HG03460 (cell line): Measurements from ENCODE around the gene CACNA1A.
A peak's percentile ranks its signal among the peaks of the same experiment; 100 is the strongest.
"Not testable (repeated sequence)": the region's sequence is repeated elsewhere in the genome, so short reads cannot be mapped to it uniquely, and the experiment has no call there.

Experiments
- ATAC-seq: cut with Tn5 transposase; IDR thresholded peaks from one replicate; pipeline ENCODE4 v1.9.1; 2021; ENCODE audit not compliant: unreplicated experiment

The CACNA1A gene

DNA sequence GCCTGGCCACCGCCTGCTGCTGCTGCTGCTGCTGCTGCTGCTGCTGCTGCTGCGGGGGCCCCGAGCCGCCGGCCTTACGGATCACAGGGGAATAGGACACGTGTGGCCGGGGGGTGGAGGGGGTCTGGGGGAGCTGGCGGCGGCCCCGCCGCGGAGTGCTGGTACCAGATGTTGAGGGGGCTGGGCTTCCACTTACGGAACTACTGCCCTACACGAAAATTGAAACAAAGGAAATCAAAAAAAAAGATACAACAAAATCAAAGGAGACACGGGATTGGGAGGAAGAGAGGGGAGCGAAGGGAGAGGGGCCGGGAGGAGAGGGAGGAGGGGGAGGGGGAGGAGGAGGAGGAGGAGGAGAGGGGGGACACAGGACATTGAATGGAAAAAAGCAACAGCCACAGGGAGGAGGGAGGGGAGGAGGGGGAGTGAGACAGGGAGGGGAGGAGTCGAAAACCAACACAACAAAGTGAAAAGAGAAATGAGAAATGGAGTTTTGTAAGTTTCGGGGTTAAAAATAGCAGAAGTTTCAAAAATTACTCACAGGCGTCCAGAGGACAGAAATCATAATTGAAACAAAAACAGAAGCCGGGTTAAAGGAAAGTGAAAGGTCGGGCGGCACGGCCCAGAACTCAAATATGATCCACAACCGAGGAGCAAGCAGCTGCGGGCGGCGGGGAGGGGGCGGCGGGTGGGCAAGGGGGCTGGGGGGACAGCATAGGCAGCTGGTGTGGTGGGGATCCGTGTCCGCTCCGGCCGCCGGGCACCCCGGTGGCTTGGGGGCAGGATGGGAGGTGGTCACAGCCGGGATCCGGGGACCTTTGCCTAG lies 298.2 kb downstream of the CACNA1A start:
- peak; percentile 56 for ATAC-seq

- ATAC-seq: no peak
These were observed 298.9 kb downstream of the CACNA1A start for GRCh38 chr19:13207237-13207845.

DNA sequence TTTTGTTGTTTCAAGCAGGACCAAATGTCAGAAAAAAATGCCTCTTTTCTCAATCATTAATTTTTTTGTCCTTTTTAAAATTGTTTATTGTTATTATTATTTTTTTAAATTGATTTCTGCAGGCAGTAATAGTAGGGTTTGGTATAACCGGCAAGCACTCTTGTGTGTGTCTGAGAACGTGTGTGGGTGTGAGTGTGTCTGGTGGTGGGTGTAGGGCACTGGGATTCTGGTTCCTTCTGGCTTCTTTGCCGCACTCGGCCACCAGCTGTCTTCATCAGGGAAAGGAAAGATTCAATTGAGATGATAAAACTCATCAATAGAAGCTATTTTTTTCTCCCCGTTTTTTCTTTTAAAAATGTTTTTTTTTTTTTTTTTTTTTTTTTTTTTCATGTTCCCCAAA lies 299.7 kb downstream of the CACNA1A start:
- ATAC-seq: no peak

- not testable (repeated sequence) for ATAC-seq
These were observed 304.2 kb downstream of the CACNA1A start for GRCh38 chr19:13202112-13202511.

- no peak for ATAC-seq
These were observed 307.6 kb downstream of the CACNA1A start for GRCh38 chr19:13198634-13199033.

DNA sequence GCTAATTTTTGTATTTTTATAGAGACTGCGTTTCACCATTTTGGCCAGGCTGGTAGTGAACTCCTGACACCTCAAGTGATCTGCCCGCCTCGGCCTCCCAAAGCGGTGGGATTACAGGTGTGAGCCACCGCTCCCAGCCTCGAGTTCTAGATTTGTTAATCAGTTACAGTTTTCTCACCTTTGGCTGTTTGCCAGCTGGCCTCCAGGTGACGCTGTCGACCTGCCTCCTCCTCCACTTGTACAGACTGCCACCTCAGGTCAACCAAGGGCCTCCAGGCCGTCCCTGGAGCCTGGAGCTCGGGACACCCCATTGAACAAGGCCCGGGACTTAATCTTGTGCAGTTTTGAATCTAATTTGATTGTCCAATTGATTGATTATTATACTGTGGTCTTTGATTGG lies 310.6 kb downstream of the CACNA1A start:
- no peak for ATAC-seq

- no peak for ATAC-seq
These were observed 315.3 kb downstream of the CACNA1A start for GRCh38 chr19:13190781-13191540.

- no peak for ATAC-seq
These were observed 316.7 kb downstream of the CACNA1A start for GRCh38 chr19:13189600-13189999.

- no peak for ATAC-seq
These were observed 318.9 kb downstream of the CACNA1A start for GRCh38 chr19:13187419-13187818.

DNA sequence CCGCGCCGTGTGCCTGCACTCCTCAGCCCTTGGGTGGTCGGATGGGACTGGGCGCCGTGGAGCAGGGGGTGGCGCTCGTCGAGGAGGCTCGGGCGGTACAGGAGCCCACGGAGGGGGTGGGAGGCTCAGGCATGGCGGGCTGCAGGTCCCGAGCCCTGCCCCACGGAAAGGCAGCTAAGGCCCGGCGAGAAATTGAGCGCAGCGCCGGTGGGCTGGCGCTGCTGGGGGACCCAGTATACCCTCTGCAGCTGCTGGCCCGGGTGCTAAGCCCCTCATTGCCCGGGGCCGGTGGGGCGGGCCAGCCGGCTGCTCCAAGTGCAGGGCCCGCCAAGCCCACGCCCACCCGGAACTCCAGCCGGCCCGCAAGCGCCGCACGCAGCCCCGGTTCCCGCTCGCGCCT lies 319.6 kb downstream of the CACNA1A start:
- not testable (repeated sequence) for ATAC-seq

- not testable (repeated sequence) for ATAC-seq
These were observed 320.3 kb downstream of the CACNA1A start for GRCh38 chr19:13185763-13186657.

DNA sequence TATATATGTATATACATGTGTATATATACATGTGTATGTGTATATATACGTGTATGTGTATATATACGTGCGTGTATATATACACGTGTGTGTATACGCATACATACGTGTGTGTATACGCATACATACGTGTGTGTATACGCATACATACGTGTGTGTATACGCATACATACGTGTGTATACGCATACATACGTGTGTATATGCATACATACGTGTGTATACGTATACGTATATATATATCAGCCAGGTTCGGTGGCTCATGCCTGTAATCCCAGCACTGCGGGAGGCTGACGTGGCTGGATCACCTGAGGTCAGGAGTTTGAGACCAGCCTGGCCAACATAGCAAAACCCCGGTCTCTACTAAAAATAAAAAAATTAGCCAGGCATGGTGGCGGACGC lies 321.4 kb downstream of the CACNA1A start:
- not testable (repeated sequence) for ATAC-seq

DNA sequence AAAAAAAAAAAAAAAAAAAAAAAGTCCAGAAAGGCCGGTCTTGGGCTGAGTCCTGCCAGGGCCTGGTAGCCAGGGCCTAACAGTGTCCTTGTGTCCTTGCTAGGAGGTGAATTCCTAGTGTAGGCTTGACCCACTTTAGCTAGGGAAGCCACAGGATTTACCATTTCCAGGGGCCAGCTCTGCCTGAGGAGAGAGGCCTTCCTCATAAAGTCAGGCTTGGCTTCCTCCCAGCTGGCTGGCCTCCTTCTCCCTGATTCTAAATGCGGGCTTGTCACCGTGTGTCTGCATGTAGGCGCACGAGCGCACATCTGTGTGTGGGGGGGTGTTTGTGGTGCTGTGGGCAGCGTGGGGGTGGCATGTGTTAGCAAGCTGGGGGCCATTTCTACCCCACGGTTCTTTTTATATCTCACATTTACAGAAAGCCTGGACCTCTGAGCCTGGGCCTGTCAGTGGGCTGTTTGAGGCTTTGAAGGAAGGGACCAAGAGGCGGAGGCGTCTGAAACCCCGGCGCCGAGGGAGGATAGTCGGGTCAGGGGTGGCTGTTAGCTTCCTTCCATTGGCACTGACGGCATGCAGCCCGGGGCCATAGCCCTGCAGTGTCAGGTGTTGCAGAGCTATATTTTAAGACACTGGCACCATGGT lies 324.4 kb downstream of the CACNA1A start:
- no peak for ATAC-seq

- not testable (repeated sequence) for ATAC-seq
These were observed 328.0 kb downstream of the CACNA1A start for GRCh38 chr19:13178291-13178690.

- not testable (repeated sequence) for ATAC-seq
These were observed 328.7 kb downstream of the CACNA1A start for GRCh38 chr19:13177584-13177983.

DNA sequence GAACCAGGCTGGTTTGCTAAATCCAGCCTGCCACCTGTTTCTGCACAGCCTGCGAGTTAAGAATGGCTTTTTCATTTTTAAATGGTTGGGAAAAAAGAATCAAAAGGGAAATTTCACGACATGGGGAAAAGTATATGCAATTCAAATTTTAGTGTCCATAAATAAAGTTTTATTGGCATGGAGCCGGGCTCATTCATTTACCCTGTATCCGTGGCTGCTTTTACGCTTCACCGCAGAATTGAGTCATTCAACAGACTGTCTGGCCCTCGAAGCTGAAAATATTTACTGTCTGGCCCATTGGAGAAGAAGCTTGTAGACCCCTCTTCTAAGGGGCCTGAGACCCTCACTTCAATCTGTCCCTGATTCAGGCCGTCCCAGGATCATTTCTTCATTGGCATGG lies 329.9 kb downstream of the CACNA1A start:
- no peak for ATAC-seq

DNA sequence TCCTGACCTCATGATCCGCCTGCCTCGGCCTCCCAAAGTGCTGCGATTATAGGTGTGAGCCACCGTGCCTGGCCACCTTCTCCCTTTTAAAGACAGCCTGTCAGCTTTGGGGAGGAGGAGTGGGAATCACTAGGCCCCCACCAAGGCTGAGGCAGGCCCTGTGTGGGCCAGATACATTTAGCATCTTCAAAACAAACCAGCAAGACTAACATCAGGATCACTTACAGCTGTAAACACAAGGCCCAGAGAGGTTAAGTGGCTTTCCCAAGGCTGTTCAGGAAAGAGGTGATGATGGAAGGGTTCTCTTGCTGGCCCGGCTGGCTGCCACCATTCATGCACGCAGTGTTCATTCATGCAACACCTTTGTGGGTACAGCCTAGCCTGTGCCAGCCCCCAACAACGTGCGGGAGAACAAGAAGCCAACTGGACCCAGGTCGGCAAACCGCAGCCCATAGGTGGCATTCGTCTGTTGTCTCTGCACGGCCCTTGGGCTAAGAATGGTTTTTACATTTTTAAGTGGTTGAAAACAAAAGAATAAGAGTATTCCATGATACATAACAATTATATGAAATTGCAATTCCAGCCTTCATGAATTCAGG lies 333.0 kb downstream of the CACNA1A start:
- no peak for ATAC-seq

- no peak for ATAC-seq
These were observed 333.7 kb downstream of the CACNA1A start for GRCh38 chr19:13172346-13173138.

DNA sequence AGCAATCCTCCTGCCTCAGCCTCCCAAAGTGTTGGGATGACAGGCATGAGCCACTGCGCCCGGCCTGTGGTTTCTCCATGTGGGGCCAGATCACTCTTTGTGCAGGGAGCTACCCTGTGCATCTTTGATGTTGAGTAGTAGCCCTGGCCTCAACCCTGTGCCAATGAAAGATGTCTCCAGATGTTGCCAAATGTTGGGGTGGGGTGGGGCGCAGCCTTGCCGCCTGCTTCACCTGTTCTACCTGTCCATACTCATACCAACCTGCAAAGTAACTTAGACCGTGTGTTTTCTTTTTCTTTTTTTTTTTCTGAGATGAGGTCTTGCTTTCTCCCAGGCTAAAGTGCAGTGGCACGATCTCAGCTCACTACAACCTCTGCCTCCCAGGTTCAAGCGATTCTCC lies 335.1 kb downstream of the CACNA1A start:
- ATAC-seq: no peak
